Measurements from ENCODE around the gene ENAH.

- TF ChIP-seq CTCF (conservative IDR thresholded peaks at IDR 0.05 in 1 of 2, IDR thresholded peaks at IDR 0.05 in 1 of 2; ENCODE audit: low read depth in 1 of 2, low read length in 2 of 2): no peak
- no peak for TF ChIP-seq EZH2 (IDR thresholded peaks at IDR 0.05; ENCODE audit: low read length, missing control alignments)
Observed at GRCh38 chr1:225651376-225651871, 1.5 kb downstream of the ENAH start.

Measured in fibroblast of lung (primary cell).